ENCODE data around the gene LLGL2.
A peak's percentile ranks its signal among the peaks of the same experiment; 100 is the strongest.

DNA sequence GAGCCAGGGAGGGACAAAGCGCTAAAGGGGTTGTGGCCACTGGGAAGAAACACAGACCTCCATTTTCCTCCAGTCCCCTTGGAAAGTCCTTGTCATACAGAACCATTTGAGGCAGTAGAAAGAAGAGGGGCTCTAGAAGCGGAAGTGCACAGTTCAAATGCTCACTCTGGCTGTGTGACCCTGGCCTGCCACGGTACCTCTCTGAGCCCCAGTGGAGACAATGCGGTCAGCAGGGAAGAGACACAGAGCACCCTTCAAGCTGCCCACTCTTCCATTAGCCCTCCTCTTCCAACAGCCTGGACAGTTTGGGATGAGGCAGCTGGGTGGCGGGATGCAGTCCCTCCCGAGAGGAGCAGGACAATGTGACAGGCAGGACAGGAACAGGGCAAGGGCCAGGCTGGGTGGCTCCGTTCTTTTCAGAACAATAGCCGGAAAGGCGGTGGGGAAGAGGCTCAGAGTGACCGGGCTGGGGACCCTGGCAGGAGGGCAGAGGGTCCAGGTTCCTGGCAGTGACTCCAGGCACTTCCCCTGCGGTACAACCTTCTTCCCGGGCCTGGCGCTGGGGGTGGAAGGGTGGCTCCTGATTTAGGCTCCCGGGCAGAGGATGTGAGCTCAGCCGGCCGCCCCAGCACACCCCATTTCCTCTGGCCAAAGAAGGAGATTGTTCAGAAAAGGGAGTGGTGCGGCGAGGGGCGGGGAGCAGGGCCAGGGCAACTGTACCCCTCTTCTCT is 15.8 kb upstream of the LLGL2 start:
- TF ChIP-seq EP300 (IDR thresholded peaks at IDR 0.05) (peak; percentile 38), POLR2A (IDR thresholded peaks at IDR 0.05; ENCODE audit: low read depth) (no peak), POLR2AphosphoS5 (IDR thresholded peaks at IDR 0.05) (peak; percentile 58 to 71)
- TF ChIP-seq, protein P1, sequence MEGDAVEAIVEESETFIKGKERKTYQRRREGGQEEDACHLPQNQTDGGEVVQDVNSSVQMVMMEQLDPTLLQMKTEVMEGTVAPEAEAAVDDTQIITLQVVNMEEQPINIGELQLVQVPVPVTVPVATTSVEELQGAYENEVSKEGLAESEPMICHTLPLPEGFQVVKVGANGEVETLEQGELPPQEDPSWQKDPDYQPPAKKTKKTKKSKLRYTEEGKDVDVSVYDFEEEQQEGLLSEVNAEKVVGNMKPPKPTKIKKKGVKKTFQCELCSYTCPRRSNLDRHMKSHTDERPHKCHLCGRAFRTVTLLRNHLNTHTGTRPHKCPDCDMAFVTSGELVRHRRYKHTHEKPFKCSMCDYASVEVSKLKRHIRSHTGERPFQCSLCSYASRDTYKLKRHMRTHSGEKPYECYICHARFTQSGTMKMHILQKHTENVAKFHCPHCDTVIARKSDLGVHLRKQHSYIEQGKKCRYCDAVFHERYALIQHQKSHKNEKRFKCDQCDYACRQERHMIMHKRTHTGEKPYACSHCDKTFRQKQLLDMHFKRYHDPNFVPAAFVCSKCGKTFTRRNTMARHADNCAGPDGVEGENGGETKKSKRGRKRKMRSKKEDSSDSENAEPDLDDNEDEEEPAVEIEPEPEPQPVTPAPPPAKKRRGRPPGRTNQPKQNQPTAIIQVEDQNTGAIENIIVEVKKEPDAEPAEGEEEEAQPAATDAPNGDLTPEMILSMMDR (IDR thresholded peaks at IDR 0.05) = no peak
